DOHH2 (cell line): Measurements from ENCODE around the gene ADGRA1.

Source experiments
- H3F3A ChIP-seq: fragments of 200-600 bp; sonication (generic), shearing (Covaris generic); 2 replicates; pipeline ENCODE4 v1.6.0; 2016; ENCODE audit warnings: antibody characterized with exemption, mild to moderate bottlenecking; ENCODE audit not compliant: control insufficient read depth, insufficient read depth
- H3K27ac ChIP-seq: fragments of 200-600 bp; sonication (generic); 2 replicates; pipeline ENCODE4 v1.5.1; 2014; ENCODE audit warnings: low read depth, mild to moderate bottlenecking, low read length, moderate library complexity
- H3K27me3 ChIP-seq: fragments of 200-600 bp; sonication (generic); 2 replicates; pipeline ENCODE4 v1.6.1; 2014; ENCODE audit warnings: mild to moderate bottlenecking, low read length, mixed read lengths; ENCODE audit not compliant: control insufficient read depth
- H3K36me3 ChIP-seq: fragments of 200-600 bp; sonication (generic); 2 replicates; pipeline ENCODE4 v1.6.1; 2014; ENCODE audit warnings: mild to moderate bottlenecking, low read length, moderate library complexity, mixed read lengths; ENCODE audit not compliant: control insufficient read depth
- H3K4me1 ChIP-seq: fragments of 200-600 bp; sonication (generic); 2 replicates; pipeline ENCODE4 v1.6.1; 2014; ENCODE audit warnings: mild to moderate bottlenecking, low read length, mixed read lengths; ENCODE audit not compliant: control insufficient read depth
- H3K4me2 ChIP-seq: fragments of 200-600 bp; sonication (generic); 2 replicates; pipeline ENCODE4 v1.6.0; 2014; ENCODE audit warnings: mild to moderate bottlenecking, low read length, moderate library complexity
- H3K4me3 ChIP-seq: fragments of 200-600 bp; sonication (generic); 2 replicates; pipeline ENCODE4 v1.5.1; 2014; ENCODE audit warnings: mild to moderate bottlenecking, low read length, mixed read lengths
- H3K79me2 ChIP-seq: fragments of 200-600 bp; sonication (generic); 2 replicates; pipeline ENCODE4 v1.6.1; 2014; ENCODE audit warnings: mild to moderate bottlenecking, low read length, mixed read lengths; ENCODE audit not compliant: control insufficient read depth
- H3K9me2 ChIP-seq: fragments of 200-600 bp; sonication (generic); replicated peaks from 2 replicates; pipeline ENCODE4 v1.6.1; 2014; ENCODE audit warnings: mild to moderate bottlenecking, low read length, mixed read lengths; ENCODE audit not compliant: control insufficient read depth
- H3K9me3 ChIP-seq: fragments of 200-600 bp; sonication (generic); 2 replicates; pipeline ENCODE4 v1.6.1; 2014; ENCODE audit warnings: antibody characterized with exemption, low read length, mixed read lengths; ENCODE audit not compliant: control insufficient read depth, insufficient read depth
- H4K20me1 ChIP-seq: fragments of 200-600 bp; sonication (generic); 2 replicates; pipeline ENCODE4 v1.6.0; 2014; ENCODE audit warnings: low read depth, mild to moderate bottlenecking, antibody characterized with exemption, low read length, moderate library complexity; ENCODE audit not compliant: control insufficient read depth, insufficient read depth
- EZH2phosphoT487 ChIP-seq: fragments of 200-600 bp; sonication (generic); IDR thresholded peaks from 2 replicates; pipeline ENCODE4 v1.6.1; 2017; ENCODE audit warnings: borderline replicate concordance, mild to moderate bottlenecking, antibody characterized with exemption, low read length, moderate library complexity, mixed read lengths
- TF ChIP-seq, protein P1 (sequence below): fragments of 200-600 bp; sonication (generic); IDR thresholded peaks from one replicate; pipeline ENCODE4 v1.5.1; 2014; ENCODE audit warnings: antibody characterized with exemption, mild to moderate bottlenecking, low read depth, low read length; ENCODE audit not compliant: poor library complexity, severe bottlenecking

ADGRA1 gene

GRCh38 chr10:133178357-133179127 lies 90.8 kb downstream of the ADGRA1 start:
- no peak overlapping the region for H3K27ac ChIP-seq
- H3K4me1 ChIP-seq: no peaks in the 10 kb centered on the region
- H3F3A ChIP-seq: peaks cover 6% of the 10 kb centered on the region
- no peaks in the 10 kb centered on the region for H3K27me3 ChIP-seq
- no peaks in the 10 kb centered on the region for H3K36me3 ChIP-seq
- no peak overlapping the region for H3K4me2 ChIP-seq
- no peaks in the 10 kb centered on the region for H3K9me2 ChIP-seq
- no peak overlapping the region for H3K4me3 ChIP-seq
- H4K20me1 ChIP-seq: no peaks in the 10 kb centered on the region
- peaks cover 69% of the 10 kb centered on the region; the same call in 1 of the 2 replicates for H3K9me3 ChIP-seq
- no peaks in the 10 kb centered on the region for H3K79me2 ChIP-seq
- no peak for TF ChIP-seq EZH2phosphoT487
- TF ChIP-seq, protein P1, sequence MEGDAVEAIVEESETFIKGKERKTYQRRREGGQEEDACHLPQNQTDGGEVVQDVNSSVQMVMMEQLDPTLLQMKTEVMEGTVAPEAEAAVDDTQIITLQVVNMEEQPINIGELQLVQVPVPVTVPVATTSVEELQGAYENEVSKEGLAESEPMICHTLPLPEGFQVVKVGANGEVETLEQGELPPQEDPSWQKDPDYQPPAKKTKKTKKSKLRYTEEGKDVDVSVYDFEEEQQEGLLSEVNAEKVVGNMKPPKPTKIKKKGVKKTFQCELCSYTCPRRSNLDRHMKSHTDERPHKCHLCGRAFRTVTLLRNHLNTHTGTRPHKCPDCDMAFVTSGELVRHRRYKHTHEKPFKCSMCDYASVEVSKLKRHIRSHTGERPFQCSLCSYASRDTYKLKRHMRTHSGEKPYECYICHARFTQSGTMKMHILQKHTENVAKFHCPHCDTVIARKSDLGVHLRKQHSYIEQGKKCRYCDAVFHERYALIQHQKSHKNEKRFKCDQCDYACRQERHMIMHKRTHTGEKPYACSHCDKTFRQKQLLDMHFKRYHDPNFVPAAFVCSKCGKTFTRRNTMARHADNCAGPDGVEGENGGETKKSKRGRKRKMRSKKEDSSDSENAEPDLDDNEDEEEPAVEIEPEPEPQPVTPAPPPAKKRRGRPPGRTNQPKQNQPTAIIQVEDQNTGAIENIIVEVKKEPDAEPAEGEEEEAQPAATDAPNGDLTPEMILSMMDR: no peak

- Histone ChIP-seq H3K4me2 (no peak overlapping the region), H3F3A (peaks cover 6% of the 10 kb centered on the region), H4K20me1 (no peaks in the 10 kb centered on the region), H3K4me1 (no peaks in the 10 kb centered on the region), H3K9me3 (peaks cover 69% of the 10 kb centered on the region; the same call in 1 of the 2 replicates), H3K27ac (no peak overlapping the region), H3K4me3 (no peak overlapping the region), H3K36me3 (no peaks in the 10 kb centered on the region), H3K27me3 (no peaks in the 10 kb centered on the region), H3K9me2 (no peaks in the 10 kb centered on the region), H3K79me2 (no peaks in the 10 kb centered on the region)
- TF ChIP-seq, protein P1: no peak
- TF ChIP-seq EZH2phosphoT487: no peak
Observed at GRCh38 chr10:133179128-133179520, 91.4 kb downstream of the ADGRA1 start.

DNA sequence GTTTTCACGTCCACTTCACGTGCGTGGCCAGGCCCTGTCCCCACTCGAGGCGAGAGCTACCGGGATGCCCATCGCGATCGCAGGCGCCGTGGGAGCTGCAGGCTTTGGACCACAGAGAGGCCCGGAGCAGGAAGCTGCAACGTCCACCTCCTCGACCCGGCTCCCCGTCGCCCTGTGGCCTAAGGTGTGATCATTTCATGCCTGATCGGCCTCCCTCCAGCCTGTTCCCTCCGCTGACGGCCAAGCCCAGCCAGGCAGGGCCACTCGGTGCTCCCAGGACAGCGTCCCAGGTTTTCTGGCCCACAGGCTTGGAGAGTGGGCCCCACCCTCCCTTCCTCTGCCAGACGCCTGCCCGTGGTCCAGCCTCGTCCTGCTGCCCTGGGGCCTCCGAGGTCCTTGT lies 91.9 kb downstream of the ADGRA1 start:
- Histone ChIP-seq H3K4me3 (no peak overlapping the region), H3K9me3 (peaks cover 72% of the 10 kb centered on the region; the same call in 1 of the 2 replicates), H3K9me2 (no peaks in the 10 kb centered on the region), H3K36me3 (no peaks in the 10 kb centered on the region), H3K4me2 (no peak overlapping the region), H3K27me3 (no peaks in the 10 kb centered on the region), H3K4me1 (no peaks in the 10 kb centered on the region), H4K20me1 (no peaks in the 10 kb centered on the region), H3K27ac (no peak overlapping the region), H3K79me2 (no peaks in the 10 kb centered on the region), H3F3A (peaks cover 6% of the 10 kb centered on the region)
- TF ChIP-seq EZH2phosphoT487: no peak
- TF ChIP-seq, protein P1: no peak
